Ishikawa (cell line): ENCODE results near the gene HAPLN2.

ENCODE experiments used
- CEBPB ChIP-seq: IDR thresholded peaks from 2 replicates; pipeline ENCODE4 v1.6.1; 2012
- EP300 ChIP-seq: IDR thresholded peaks from 2 replicates; pipeline ENCODE4 v1.6.1; 2012; ENCODE audit warnings: borderline replicate concordance
- TAF1 ChIP-seq: IDR thresholded peaks from 2 replicates; pipeline ENCODE4 v1.6.1; 2012; ENCODE audit warnings: low read depth, mild to moderate bottlenecking
- TEAD4 ChIP-seq: IDR thresholded peaks from 2 replicates; pipeline ENCODE4 v1.6.1; 2012
- TF ChIP-seq, protein P1 (sequence below): IDR thresholded peaks from 2 replicates; pipeline ENCODE4 v1.6.1; 2012; ENCODE audit warnings: low read depth, mild to moderate bottlenecking
- TF ChIP-seq, protein P2 (sequence below): IDR thresholded peaks from 2 replicates; pipeline ENCODE4 v1.6.1; 2012

DNA sequence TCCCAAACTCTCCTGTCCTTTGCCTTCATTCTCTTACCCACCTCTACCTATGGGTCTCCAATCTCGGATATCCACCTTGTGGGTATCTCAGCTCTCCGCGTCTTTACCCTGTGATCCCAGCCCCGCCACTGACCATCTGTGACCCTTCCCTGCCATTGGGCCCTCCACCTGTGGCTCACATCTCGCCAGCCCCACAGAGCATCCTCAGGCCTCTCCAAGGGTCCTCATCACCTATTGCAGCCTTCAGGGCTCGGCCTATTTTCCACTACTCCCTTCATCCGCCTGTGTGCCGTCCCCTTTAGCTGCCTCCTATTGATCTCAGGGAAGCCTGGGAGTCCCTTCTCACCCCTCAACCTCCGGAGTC lies 33.8 kb downstream of the HAPLN2 start:
- no peak for TF ChIP-seq EP300
- no peak for TF ChIP-seq TAF1
- no peak for TF ChIP-seq CEBPB
- TF ChIP-seq TEAD4 = no peak
- TF ChIP-seq, protein P1, sequence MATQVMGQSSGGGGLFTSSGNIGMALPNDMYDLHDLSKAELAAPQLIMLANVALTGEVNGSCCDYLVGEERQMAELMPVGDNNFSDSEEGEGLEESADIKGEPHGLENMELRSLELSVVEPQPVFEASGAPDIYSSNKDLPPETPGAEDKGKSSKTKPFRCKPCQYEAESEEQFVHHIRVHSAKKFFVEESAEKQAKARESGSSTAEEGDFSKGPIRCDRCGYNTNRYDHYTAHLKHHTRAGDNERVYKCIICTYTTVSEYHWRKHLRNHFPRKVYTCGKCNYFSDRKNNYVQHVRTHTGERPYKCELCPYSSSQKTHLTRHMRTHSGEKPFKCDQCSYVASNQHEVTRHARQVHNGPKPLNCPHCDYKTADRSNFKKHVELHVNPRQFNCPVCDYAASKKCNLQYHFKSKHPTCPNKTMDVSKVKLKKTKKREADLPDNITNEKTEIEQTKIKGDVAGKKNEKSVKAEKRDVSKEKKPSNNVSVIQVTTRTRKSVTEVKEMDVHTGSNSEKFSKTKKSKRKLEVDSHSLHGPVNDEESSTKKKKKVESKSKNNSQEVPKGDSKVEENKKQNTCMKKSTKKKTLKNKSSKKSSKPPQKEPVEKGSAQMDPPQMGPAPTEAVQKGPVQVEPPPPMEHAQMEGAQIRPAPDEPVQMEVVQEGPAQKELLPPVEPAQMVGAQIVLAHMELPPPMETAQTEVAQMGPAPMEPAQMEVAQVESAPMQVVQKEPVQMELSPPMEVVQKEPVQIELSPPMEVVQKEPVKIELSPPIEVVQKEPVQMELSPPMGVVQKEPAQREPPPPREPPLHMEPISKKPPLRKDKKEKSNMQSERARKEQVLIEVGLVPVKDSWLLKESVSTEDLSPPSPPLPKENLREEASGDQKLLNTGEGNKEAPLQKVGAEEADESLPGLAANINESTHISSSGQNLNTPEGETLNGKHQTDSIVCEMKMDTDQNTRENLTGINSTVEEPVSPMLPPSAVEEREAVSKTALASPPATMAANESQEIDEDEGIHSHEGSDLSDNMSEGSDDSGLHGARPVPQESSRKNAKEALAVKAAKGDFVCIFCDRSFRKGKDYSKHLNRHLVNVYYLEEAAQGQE = no peak
- TF ChIP-seq, protein P2, sequence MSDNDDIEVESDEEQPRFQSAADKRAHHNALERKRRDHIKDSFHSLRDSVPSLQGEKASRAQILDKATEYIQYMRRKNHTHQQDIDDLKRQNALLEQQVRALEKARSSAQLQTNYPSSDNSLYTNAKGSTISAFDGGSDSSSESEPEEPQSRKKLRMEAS = no peak
